ENCODE measurements around the gene CCM2. TPM values are rescaled to one million over a fixed set of nuclear protein-coding genes. Genes with fewer than 3 reads are reported as not detected.
"Not testable (repeated sequence)": the region's sequence is repeated elsewhere in the genome, so short reads cannot be mapped to it uniquely, and the experiment has no call there.

CCM2 gene
- total RNA-seq, 1 donor from 2014 or later: 47.8 TPM

DNA sequence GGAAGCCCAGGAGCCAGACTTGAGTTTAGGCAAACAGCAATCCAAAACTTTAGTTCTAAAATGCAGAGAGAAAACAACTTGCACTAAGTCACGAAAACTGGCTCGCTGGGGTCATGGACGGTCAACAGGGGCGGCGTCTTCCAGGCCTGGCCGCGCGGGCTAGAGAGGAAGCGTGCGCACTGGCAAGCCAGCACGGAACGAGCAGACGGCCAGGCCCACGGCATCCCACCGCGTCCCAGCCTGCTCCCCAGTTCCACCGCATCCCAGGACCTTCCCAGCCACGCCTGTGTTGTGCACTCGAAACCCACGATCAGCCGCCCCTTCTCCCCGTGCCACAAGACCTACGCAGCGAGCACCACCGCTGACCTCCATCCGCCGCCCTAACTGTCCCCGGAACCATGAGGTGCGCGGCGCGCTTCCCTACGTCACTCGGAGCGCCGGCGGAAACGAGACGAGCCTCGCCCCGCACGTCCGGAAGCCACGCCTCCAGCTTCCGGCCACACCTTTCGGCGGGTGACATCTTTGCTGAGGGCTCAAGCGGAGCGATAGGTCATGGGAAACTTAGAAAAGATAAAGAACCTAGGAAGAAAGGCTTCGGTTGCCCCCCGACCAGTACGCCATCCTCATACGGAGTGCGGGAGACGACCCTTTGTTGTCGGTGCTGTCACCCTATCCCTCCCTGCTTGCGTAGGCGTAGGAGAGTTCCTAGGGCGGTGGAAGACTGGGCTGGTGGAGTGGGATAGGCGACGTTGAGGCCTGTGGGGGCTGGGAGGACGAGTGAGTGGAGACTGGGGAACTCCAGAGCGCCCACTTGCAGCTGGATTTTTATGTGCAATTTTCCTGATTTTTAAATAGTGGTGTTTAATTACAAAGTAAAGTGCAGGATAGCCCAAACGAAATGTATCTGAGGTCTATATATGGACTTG, 111.6 kb downstream of the CCM2 start, which contains the start of gene TBRG4:
TBRG4 (minus strand) TSS at position 400 of the 926 bp plus-strand sequence. CDS start 2,460 bp downstream, outside the sequence.
- peaks cover 14% of the 10 kb centered on the region for H3K27me3 Mint-ChIP-seq (ENCODE audit: low read depth)
- peaks cover 41% of the 10 kb centered on the region for H3K4me1 Mint-ChIP-seq (ENCODE audit: low read depth)
- peaks cover 4% of the 10 kb centered on the region for H3K36me3 Mint-ChIP-seq (ENCODE audit: low read depth)
- DNase-seq (ENCODE audit: low spot score): peak; percentile 96
- H3K9me3 Mint-ChIP-seq (ENCODE audit: low read depth): no peaks in the 10 kb centered on the region
- H3K27ac Mint-ChIP-seq (ENCODE audit: unreplicated experiment): peak within 1 kb of the TSS; percentile 98
- H3K4me3 Mint-ChIP-seq (ENCODE audit: unreplicated experiment): peak within 1 kb of the TSS; percentile 96
- TF ChIP-seq, protein P1, sequence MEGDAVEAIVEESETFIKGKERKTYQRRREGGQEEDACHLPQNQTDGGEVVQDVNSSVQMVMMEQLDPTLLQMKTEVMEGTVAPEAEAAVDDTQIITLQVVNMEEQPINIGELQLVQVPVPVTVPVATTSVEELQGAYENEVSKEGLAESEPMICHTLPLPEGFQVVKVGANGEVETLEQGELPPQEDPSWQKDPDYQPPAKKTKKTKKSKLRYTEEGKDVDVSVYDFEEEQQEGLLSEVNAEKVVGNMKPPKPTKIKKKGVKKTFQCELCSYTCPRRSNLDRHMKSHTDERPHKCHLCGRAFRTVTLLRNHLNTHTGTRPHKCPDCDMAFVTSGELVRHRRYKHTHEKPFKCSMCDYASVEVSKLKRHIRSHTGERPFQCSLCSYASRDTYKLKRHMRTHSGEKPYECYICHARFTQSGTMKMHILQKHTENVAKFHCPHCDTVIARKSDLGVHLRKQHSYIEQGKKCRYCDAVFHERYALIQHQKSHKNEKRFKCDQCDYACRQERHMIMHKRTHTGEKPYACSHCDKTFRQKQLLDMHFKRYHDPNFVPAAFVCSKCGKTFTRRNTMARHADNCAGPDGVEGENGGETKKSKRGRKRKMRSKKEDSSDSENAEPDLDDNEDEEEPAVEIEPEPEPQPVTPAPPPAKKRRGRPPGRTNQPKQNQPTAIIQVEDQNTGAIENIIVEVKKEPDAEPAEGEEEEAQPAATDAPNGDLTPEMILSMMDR (IDR thresholded peaks at IDR 0.05): peak; percentile 75

DNA sequence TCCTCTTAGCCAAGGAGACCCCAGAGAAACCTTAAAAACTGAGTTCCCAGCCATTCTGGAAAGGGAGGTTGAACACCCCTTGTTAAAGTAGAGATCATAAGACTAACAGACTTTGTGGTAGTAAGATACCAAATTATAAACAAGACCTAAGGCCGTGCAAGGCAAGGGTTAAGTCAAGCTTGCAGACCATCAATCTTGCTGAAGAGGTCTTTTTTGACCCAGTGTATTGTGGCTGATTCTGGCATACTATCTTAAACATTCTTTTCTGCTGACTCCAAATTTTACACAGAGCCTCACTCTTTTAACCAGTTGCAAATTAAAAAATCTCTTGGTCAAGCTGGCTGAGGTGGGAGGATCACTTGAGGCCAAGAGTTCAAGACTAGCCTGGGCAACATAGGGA, 112.6 kb downstream of the CCM2 start:
- Mint-ChIP-seq H3K4me3 (ENCODE audit: unreplicated experiment) (peak overlapping the region; percentile 96), H3K36me3 (ENCODE audit: low read depth) (peaks cover 4% of the 10 kb centered on the region), H3K27me3 (ENCODE audit: low read depth) (peaks cover 15% of the 10 kb centered on the region), H3K4me1 (ENCODE audit: low read depth) (peaks cover 38% of the 10 kb centered on the region), H3K9me3 (ENCODE audit: low read depth) (no peaks in the 10 kb centered on the region), H3K27ac (ENCODE audit: unreplicated experiment) (peak overlapping the region; percentile 32)
- TF ChIP-seq, protein P1 (IDR thresholded peaks at IDR 0.05): no peak
- DNase-seq (ENCODE audit: low spot score): no peak

DNA sequence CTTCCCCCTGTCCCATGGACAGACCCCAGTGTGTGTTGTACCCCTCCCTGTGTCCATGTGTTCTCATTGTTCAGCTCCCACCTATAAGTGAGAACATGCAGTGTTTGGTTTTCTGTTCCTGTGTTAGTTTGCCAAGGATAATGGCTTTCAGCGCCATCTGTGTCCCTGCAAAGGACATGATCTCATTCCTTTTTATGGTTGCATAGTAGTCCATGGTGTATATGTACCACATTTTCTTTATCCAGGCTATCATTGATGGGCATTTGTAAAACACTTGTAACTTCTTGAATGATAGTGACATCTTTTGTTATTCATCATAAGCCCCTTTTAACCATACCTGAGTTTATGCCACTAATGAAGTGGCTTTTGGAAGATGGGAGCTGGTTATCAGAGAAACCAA, 114.3 kb downstream of the CCM2 start:
- not testable (repeated sequence) for H3K36me3 Mint-ChIP-seq (ENCODE audit: low read depth); DNase-seq (ENCODE audit: low spot score); H3K27ac Mint-ChIP-seq (ENCODE audit: unreplicated experiment); H3K9me3 Mint-ChIP-seq (ENCODE audit: low read depth); H3K4me3 Mint-ChIP-seq (ENCODE audit: unreplicated experiment)
- peaks cover 15% of the 10 kb centered on the region for H3K27me3 Mint-ChIP-seq (ENCODE audit: low read depth)
- H3K4me1 Mint-ChIP-seq (ENCODE audit: low read depth): peaks cover 26% of the 10 kb centered on the region

DNA sequence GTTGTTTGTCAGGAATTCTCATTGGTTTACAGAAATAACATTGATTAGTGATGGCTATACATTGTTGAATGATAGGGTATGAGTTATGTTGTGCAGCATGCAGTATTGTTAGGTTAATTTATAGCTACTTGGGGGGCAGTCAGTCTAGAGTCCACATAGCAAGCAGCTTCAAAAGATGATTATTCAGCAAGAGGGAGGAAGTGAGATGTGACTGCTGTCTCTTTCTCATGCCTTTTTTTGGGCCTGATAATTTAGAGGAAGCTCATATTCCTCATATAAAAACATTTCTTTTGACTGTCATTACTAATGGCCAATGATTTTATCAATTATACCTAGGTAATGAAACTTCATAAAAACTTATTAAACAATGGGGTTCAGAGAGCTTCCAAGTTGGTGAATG, 114.9 kb downstream of the CCM2 start:
- Mint-ChIP-seq H3K27ac (ENCODE audit: unreplicated experiment) (no peak overlapping the region), H3K9me3 (ENCODE audit: low read depth) (no peaks in the 10 kb centered on the region), H3K4me3 (ENCODE audit: unreplicated experiment) (no peak overlapping the region), H3K27me3 (ENCODE audit: low read depth) (peaks cover 15% of the 10 kb centered on the region), H3K4me1 (ENCODE audit: low read depth) (peaks cover 24% of the 10 kb centered on the region), H3K36me3 (ENCODE audit: low read depth) (no peaks in the 10 kb centered on the region)
- no peak for DNase-seq (ENCODE audit: low spot score)
- TF ChIP-seq, protein P1 (IDR thresholded peaks at IDR 0.05): no peak

DNA sequence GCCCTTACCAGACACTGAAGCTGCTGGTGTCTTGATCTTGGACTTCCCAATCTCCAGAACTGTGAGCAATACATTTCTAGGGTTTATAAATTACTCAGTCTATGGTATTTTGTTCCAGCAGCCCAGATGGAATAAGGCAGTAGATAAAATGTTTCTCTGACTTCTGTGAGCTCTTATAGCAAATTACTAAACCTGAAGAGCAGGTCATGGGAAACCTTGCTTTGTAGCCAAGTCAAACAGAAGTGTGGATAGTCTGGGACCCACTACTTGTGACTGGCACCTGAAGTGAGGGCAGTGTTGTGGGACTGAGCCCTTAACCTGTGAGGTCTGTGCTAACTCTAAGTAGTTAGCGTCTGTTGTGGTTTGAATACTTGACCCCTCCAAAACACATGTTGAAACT, 116.0 kb downstream of the CCM2 start:
- Mint-ChIP-seq H3K4me3 (ENCODE audit: unreplicated experiment) (no peak overlapping the region), H3K27ac (ENCODE audit: unreplicated experiment) (no peak overlapping the region), H3K4me1 (ENCODE audit: low read depth) (peaks cover 16% of the 10 kb centered on the region), H3K9me3 (ENCODE audit: low read depth) (no peaks in the 10 kb centered on the region), H3K36me3 (ENCODE audit: low read depth) (no peaks in the 10 kb centered on the region), H3K27me3 (ENCODE audit: low read depth) (peaks cover 15% of the 10 kb centered on the region)
- DNase-seq (ENCODE audit: low spot score): no peak
- TF ChIP-seq, protein P1 (IDR thresholded peaks at IDR 0.05): no peak
